Measurements from ENCODE around the gene LGALS4.

- no peak for TF ChIP-seq EZH2phosphoT487 (IDR thresholded peaks at IDR 0.05; ENCODE audit: insufficient read depth, low read depth)
- TF ChIP-seq EZH2 (IDR thresholded peaks at IDR 0.05; ENCODE audit: insufficient read depth, poor library complexity, severe bottlenecking) = no peak
These were observed 17.4 kb upstream of the LGALS4 start for GRCh38 chr19:38830039-38830733.
